ENCODE results near the gene RAB11A.
A peak's percentile ranks its signal among the peaks of the same experiment; 100 is the strongest.
"Not testable (repeated sequence)": the region's sequence is repeated elsewhere in the genome, so short reads cannot be mapped to it uniquely, and the experiment has no call there.

RAB11A gene

DNA sequence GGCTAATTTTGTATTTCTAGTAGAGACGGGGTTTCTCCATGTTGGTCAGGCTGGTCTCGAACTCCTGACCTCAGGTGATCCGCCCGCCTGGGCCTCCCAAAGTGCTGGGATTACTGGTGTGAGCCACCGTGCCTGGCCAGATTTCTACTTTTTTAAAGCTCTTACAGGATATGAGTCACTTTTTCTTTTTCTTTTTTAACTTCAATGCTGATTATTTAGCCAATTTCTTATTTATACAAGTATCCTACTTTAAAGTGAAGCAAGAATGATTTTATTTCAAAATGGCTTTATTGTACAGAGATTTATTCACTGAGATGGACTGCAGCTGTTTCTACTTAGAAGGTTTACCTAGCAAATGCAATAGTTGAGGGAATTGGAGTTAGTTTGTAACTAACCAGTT lies 3.3 kb downstream of the RAB11A start:
- H3K4me1 ChIP-seq (ENCODE audit: control insufficient read depth, insufficient read depth, low read depth, low read length); H3K27me3 ChIP-seq (ENCODE audit: control insufficient read depth in 1 of 2, insufficient read depth in 1 of 2, low read length in 2 of 2): not testable (repeated sequence)

DNA sequence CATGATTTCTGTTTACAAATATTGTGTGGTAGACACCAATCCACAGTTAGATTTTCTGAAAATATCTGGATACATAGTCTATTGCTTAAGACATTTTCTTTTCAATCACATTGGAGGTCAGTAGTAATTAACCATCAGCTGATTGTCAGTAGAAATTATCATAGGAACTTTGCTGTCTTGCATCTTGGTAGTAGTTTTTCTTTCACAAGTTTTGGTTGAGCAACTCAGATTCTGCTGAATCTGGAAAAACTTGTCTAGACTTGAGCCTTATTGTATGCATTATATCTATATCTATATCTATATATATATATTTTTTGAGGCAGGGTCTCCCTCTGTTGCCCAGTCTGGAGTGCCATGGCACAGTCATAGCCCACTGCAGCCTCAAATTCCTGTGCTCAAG lies 4.0 kb downstream of the RAB11A start:
- Histone ChIP-seq H3K27ac (ENCODE audit: low read length, poor library complexity, severe bottlenecking) (no peak overlapping the region), H3K27me3 (ENCODE audit: control insufficient read depth in 1 of 2, insufficient read depth in 1 of 2, low read length in 2 of 2) (no peaks in the 10 kb centered on the region), H3K36me3 (ENCODE audit: control insufficient read depth in 1 of 2, insufficient read depth in 2 of 2, low read depth in 1 of 2, low read length in 2 of 2) (peaks cover 13 to 41% of the 10 kb centered on the region in 2 experiments), H3K9ac (ENCODE audit: low read length) (peak overlapping the region; percentile 74), H3K4me3 (ENCODE audit: insufficient read depth in 1 of 2, low read depth in 1 of 2, low read length in 2 of 2) (peak overlapping the region in 1 of 2 experiments; percentile 51), H3K4me1 (ENCODE audit: control insufficient read depth, insufficient read depth, low read depth, low read length) (peaks cover 6% of the 10 kb centered on the region), H2BK12ac (ENCODE audit: low read length in 2 of 2) (no peak overlapping the region), H3K9me3 (ENCODE audit: control insufficient read depth, low read length) (no peaks in the 10 kb centered on the region), H3K4ac (ENCODE audit: low read depth in 1 of 2, low read length in 2 of 2) (no peak overlapping the region), H3K23ac (ENCODE audit: low read length in 2 of 2) (no peak overlapping the region), H2BK5ac (ENCODE audit: low read depth, low read length, poor library complexity, severe bottlenecking) (no peak overlapping the region), H3K4me2 (ENCODE audit: low read length, poor library complexity, severe bottlenecking) (no peak overlapping the region), H4K91ac (ENCODE audit: low read length) (no peak overlapping the region), H4K8ac (ENCODE audit: low read length) (no peak overlapping the region), H2BK15ac (ENCODE audit: low read depth, poor library complexity, severe bottlenecking) (no peak overlapping the region), H2AK5ac (ENCODE audit: low read length, severe bottlenecking) (no peak overlapping the region), H2BK120ac (ENCODE audit: low read depth, low read length) (no peak overlapping the region), H2AFZ (ENCODE audit: low read depth, low read length) (no peak overlapping the region), H3K14ac (ENCODE audit: low read length in 2 of 2) (no peak overlapping the region), H3K18ac (ENCODE audit: low read depth in 1 of 2, low read length in 2 of 2) (no peak overlapping the region), H3K79me1 (replicated peaks; ENCODE audit: low read length, poor library complexity, severe bottlenecking) (peaks cover 4% of the 10 kb centered on the region)
- peak; percentile 28 for DNase-seq

More for the DNA sequence above, 3.3 kb downstream of the RAB11A start:
- not testable (repeated sequence) for H3K79me1 ChIP-seq (replicated peaks; ENCODE audit: low read length, poor library complexity, severe bottlenecking); H3K18ac ChIP-seq (ENCODE audit: low read depth in 1 of 2, low read length in 2 of 2); H3K23ac ChIP-seq (ENCODE audit: low read length in 2 of 2); H2BK12ac ChIP-seq (ENCODE audit: low read length in 2 of 2); H3K9me3 ChIP-seq (ENCODE audit: control insufficient read depth, low read length); H4K8ac ChIP-seq (ENCODE audit: low read length); H2AFZ ChIP-seq (ENCODE audit: low read depth, low read length); H3K14ac ChIP-seq (ENCODE audit: low read length in 2 of 2); H3K4me2 ChIP-seq (ENCODE audit: low read length, poor library complexity, severe bottlenecking); H3K27ac ChIP-seq (ENCODE audit: low read length, poor library complexity, severe bottlenecking); H2BK5ac ChIP-seq (ENCODE audit: low read depth, low read length, poor library complexity, severe bottlenecking); H4K91ac ChIP-seq (ENCODE audit: low read length); H3K4ac ChIP-seq (ENCODE audit: low read depth in 1 of 2, low read length in 2 of 2); H2BK15ac ChIP-seq (ENCODE audit: low read depth, poor library complexity, severe bottlenecking); H2AK5ac ChIP-seq (ENCODE audit: low read length, severe bottlenecking); H2BK120ac ChIP-seq (ENCODE audit: low read depth, low read length)
- DNase-seq, result peak; percentile 42
- peaks cover 10 to 34% of the 10 kb centered on the region in 2 experiments for H3K36me3 ChIP-seq (ENCODE audit: control insufficient read depth in 1 of 2, insufficient read depth in 2 of 2, low read depth in 1 of 2, low read length in 2 of 2)
- H3K9ac ChIP-seq (ENCODE audit: low read length), result peak overlapping the region; percentile 74
- WGBS, result 79% methylated on average over 5 of the region's 5 CpGs
- H3K4me3 ChIP-seq (ENCODE audit: insufficient read depth in 1 of 2, low read depth in 1 of 2, low read length in 2 of 2), result peak overlapping the region in 1 of 2 experiments; percentile 51

DNA sequence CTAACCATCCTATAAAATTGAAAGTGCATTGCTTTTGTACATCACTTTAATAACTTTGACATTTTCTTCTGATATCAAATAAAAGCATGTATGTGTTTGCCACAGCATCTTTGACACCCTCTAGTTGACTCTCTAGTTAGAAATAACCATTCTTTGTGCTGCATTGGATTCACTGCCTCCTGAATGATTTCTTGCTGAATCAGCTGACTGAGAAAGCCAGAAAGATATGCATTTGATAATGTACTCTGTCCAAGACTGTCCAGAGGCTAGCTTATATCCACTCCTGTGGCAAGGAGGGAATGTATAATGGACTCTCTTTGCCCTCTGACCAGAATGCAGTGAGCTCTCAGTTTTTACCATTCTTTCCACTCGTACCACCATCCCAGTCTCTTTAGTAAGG lies 6.2 kb downstream of the RAB11A start:
- H3K23ac ChIP-seq (ENCODE audit: low read length in 2 of 2), result no peak overlapping the region
- H3K79me1 ChIP-seq (replicated peaks; ENCODE audit: low read length, poor library complexity, severe bottlenecking), result peaks cover 8% of the 10 kb centered on the region
- H3K9me3 ChIP-seq (ENCODE audit: control insufficient read depth, low read length), result no peaks in the 10 kb centered on the region
- WGBS, result no CpG with 5 or more reads among the region's 1 CpG
- H3K27me3 ChIP-seq (ENCODE audit: control insufficient read depth in 1 of 2, insufficient read depth in 1 of 2, low read length in 2 of 2), result no peaks in the 10 kb centered on the region
- H3K4me3 ChIP-seq (ENCODE audit: insufficient read depth in 1 of 2, low read depth in 1 of 2, low read length in 2 of 2), result no peak overlapping the region
- H3K4me1 ChIP-seq (ENCODE audit: control insufficient read depth, insufficient read depth, low read depth, low read length), result peaks cover 6% of the 10 kb centered on the region
- no peak overlapping the region for H2AFZ ChIP-seq (ENCODE audit: low read depth, low read length)
- no peak overlapping the region for H2BK15ac ChIP-seq (ENCODE audit: low read depth, poor library complexity, severe bottlenecking)
- no peak for DNase-seq
- no peak overlapping the region for H3K4ac ChIP-seq (ENCODE audit: low read depth in 1 of 2, low read length in 2 of 2)
- no peak overlapping the region for H3K14ac ChIP-seq (ENCODE audit: low read length in 2 of 2)
- H3K9ac ChIP-seq (ENCODE audit: low read length), result no peak overlapping the region
- H3K36me3 ChIP-seq (ENCODE audit: control insufficient read depth in 1 of 2, insufficient read depth in 2 of 2, low read depth in 1 of 2, low read length in 2 of 2), result peaks cover 21 to 62% of the 10 kb centered on the region in 2 experiments
- no peak overlapping the region for H2BK5ac ChIP-seq (ENCODE audit: low read depth, low read length, poor library complexity, severe bottlenecking)
- H4K91ac ChIP-seq (ENCODE audit: low read length), result no peak overlapping the region
- no peak overlapping the region for H3K27ac ChIP-seq (ENCODE audit: low read length, poor library complexity, severe bottlenecking)
- H2AK5ac ChIP-seq (ENCODE audit: low read length, severe bottlenecking), result no peak overlapping the region
- no peak overlapping the region for H3K4me2 ChIP-seq (ENCODE audit: low read length, poor library complexity, severe bottlenecking)
- H3K18ac ChIP-seq (ENCODE audit: low read depth in 1 of 2, low read length in 2 of 2), result no peak overlapping the region
- H2BK12ac ChIP-seq (ENCODE audit: low read length in 2 of 2), result no peak overlapping the region
- no peak overlapping the region for H2BK120ac ChIP-seq (ENCODE audit: low read depth, low read length)
- no peak overlapping the region for H4K8ac ChIP-seq (ENCODE audit: low read length)

DNA sequence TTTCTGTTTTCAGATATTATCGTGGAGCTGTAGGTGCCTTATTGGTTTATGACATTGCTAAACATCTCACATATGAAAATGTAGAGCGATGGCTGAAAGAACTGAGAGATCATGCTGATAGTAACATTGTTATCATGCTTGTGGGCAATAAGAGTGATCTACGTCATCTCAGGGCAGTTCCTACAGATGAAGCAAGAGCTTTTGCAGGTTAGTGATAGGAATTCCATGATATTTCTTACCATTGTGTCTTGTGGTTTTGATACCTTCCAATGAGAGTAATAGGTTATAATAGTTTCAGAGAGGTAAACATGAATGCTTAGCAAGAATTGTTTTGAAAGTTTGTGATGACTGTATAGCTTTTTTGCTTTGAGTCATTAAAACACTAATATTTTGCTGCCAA lies 8.5 kb downstream of the RAB11A start:
- Histone ChIP-seq H2BK12ac (ENCODE audit: low read length in 2 of 2) (no peak overlapping the region), H2AFZ (ENCODE audit: low read depth, low read length) (no peak overlapping the region), H3K4ac (ENCODE audit: low read depth in 1 of 2, low read length in 2 of 2) (no peak overlapping the region), H3K27me3 (ENCODE audit: control insufficient read depth in 1 of 2, insufficient read depth in 1 of 2, low read length in 2 of 2) (no peaks in the 10 kb centered on the region), H3K79me1 (replicated peaks; ENCODE audit: low read length, poor library complexity, severe bottlenecking) (peaks cover 8% of the 10 kb centered on the region), H3K4me1 (ENCODE audit: control insufficient read depth, insufficient read depth, low read depth, low read length) (peaks cover 1% of the 10 kb centered on the region), H3K36me3 (ENCODE audit: control insufficient read depth in 1 of 2, insufficient read depth in 2 of 2, low read depth in 1 of 2, low read length in 2 of 2) (peaks cover 25 to 84% of the 10 kb centered on the region in 2 experiments), H3K18ac (ENCODE audit: low read depth in 1 of 2, low read length in 2 of 2) (no peak overlapping the region), H2BK15ac (ENCODE audit: low read depth, poor library complexity, severe bottlenecking) (no peak overlapping the region), H3K27ac (ENCODE audit: low read length, poor library complexity, severe bottlenecking) (no peak overlapping the region), H4K8ac (ENCODE audit: low read length) (no peak overlapping the region), H3K14ac (ENCODE audit: low read length in 2 of 2) (no peak overlapping the region), H3K9me3 (ENCODE audit: control insufficient read depth, low read length) (no peaks in the 10 kb centered on the region), H3K23ac (ENCODE audit: low read length in 2 of 2) (no peak overlapping the region), H2BK5ac (ENCODE audit: low read depth, low read length, poor library complexity, severe bottlenecking) (no peak overlapping the region), H3K9ac (ENCODE audit: low read length) (no peak overlapping the region), H2BK120ac (ENCODE audit: low read depth, low read length) (no peak overlapping the region), H3K4me2 (ENCODE audit: low read length, poor library complexity, severe bottlenecking) (no peak overlapping the region), H2AK5ac (ENCODE audit: low read length, severe bottlenecking) (no peak overlapping the region), H3K4me3 (ENCODE audit: insufficient read depth in 1 of 2, low read depth in 1 of 2, low read length in 2 of 2) (no peak overlapping the region), H4K91ac (ENCODE audit: low read length) (no peak overlapping the region)
- no peak for DNase-seq
- 96% methylated on average over 3 of the region's 3 CpGs for WGBS

All from mesenchymal stem cell (in vitro differentiated cells and primary cell).